Activated CD4-positive, alpha-beta memory T cell treated with anti-CD3 and anti-CD28 coated beads, Interleukin-2, amount 10 ng/mL, durations not matched to agents 7 days and 5 days (primary cell): ENCODE measurements around the gene ZNF565. TPM values are rescaled to one million over a fixed set of nuclear protein-coding genes. Genes with fewer than 3 reads are reported as not detected.
A peak's percentile ranks its signal among the peaks of the same experiment; 100 is the strongest.

Experiments used
- CTCF ChIA-PET: fragments of 350-600 bp; sonication (Branson Sonifier 250); formaldehyde crosslinking; loops from one replicate; lab custom pipeline; 2021; ENCODE audit warnings: antibody characterized with exemption, inconsistent platforms; lab: Charles Lee
- POLR2A ChIA-PET: fragments of 350-600 bp; sonication (Branson Sonifier 250); formaldehyde crosslinking; loops from one replicate; lab custom pipeline; 2021; ENCODE audit warnings: antibody characterized with exemption; lab: Charles Lee
- DNase-seq: peaks from one replicate; pipeline ENCODE4 v3.0.0-alpha.2; 2020
- H3K27ac Mint-ChIP-seq: one replicate; pipeline ENCODE4 v1.8.0; 2021; ENCODE audit warnings: mild to moderate bottlenecking, mixed read lengths
- H3K27me3 Mint-ChIP-seq: one replicate; pipeline ENCODE4 v1.8.0; 2021; ENCODE audit warnings: mixed read lengths
- H3K36me3 Mint-ChIP-seq: one replicate; pipeline ENCODE4 v1.8.0; 2021; ENCODE audit warnings: low read depth, mixed read lengths
- H3K4me1 Mint-ChIP-seq: one replicate; pipeline ENCODE4 v1.8.0; 2021; ENCODE audit warnings: mixed read lengths
- H3K4me3 Mint-ChIP-seq: one replicate; pipeline ENCODE4 v1.8.0; 2021; ENCODE audit warnings: mild to moderate bottlenecking, mixed read lengths
- H3K9me3 Mint-ChIP-seq: one replicate; pipeline ENCODE4 v1.8.0; 2021; ENCODE audit warnings: mixed read lengths
- total RNA-seq, 2 experiments: library from RNA; stranded (reverse); gene quantifications; one replicate each; pipeline ENCODE4 v1.2.3, GENCODE V29; 2021

The ZNF565 gene
- 1 to 10 TPM; 2.0 to 3.5 TPM for total RNA-seq

- ChIA-PET CTCF (interaction anchor here (0.5 to 1.9 kb wide), 9 partner anchors 24 to 620 kb away, joined by 3 to 22 read pairs (median 3); partner anchors contain the start of genes CAPNS1, POLR2I and ZNF461), POLR2A (interaction anchor here (0.5 to 2.6 kb wide), 32 partner anchors 9 to 1688 kb away, joined by 3 to 21 read pairs (median 5); partner anchors contain the start of genes ALKBH6, CAPNS1, POLR2I and TBCB)
- Mint-ChIP-seq H3K4me3 (no peak within 1 kb of the TSS), H3K27ac (no peak within 1 kb of the TSS), H3K27me3 (no peaks in the 10 kb centered on the region), H3K9me3 (peaks cover 9% of the 10 kb centered on the region), H3K36me3 (peaks cover 25% of the 10 kb centered on the region), H3K4me1 (peaks cover 19% of the 10 kb centered on the region)
- DNase-seq: peak; percentile 97
Measured at GRCh38 chr19:36214386-36215275, at the start of gene ZNF565, which contains the start of gene ZNF146. Gene ZNF565, minus strand, starts transcription at chr19:36214665. Its CDS starts 12,680 bp downstream, at chr19:36201985. Gene ZNF146, plus strand, starts transcription at chr19:36215106. Its CDS starts 21,335 bp downstream, at chr19:36236441.

DNA sequence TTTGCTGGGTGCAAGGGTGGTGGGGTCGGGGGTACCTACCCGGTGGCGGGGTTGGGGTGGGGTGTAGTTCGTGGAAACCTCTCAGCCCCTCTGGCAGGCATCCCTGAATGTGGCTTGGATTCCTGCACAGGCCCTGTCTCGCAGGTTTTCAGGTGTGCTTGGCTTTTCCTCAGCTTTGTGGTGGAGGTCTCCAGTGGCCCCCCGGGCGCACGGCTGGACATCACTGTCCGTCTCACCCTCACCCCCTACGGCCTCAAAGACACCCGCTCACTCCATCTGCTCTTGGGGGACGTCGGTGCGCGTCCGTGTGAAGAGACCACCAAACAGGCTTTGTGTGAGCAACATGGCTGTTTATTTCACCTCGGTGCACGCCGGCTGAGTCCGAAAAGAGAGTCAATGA is 44.7 kb upstream of the ZNF565 start:
- H3K9me3 Mint-ChIP-seq: peaks cover 39% of the 10 kb centered on the region
- H3K4me1 Mint-ChIP-seq: no peaks in the 10 kb centered on the region
- H3K36me3 Mint-ChIP-seq: peaks cover 9% of the 10 kb centered on the region
- ChIA-PET POLR2A (no interaction called here), CTCF (no interaction called here)
- no peaks in the 10 kb centered on the region for H3K27me3 Mint-ChIP-seq
- no peak overlapping the region for H3K4me3 Mint-ChIP-seq
- no peak overlapping the region for H3K27ac Mint-ChIP-seq
- no peak for DNase-seq

- no peaks in the 10 kb centered on the region for H3K27me3 Mint-ChIP-seq
- CTCF ChIA-PET: no interaction called here
- peaks cover 9% of the 10 kb centered on the region for H3K36me3 Mint-ChIP-seq
- no peaks in the 10 kb centered on the region for H3K4me1 Mint-ChIP-seq
- DNase-seq: no peak
- H3K27ac Mint-ChIP-seq: no peak overlapping the region
- peaks cover 34% of the 10 kb centered on the region for H3K9me3 Mint-ChIP-seq
- H3K4me3 Mint-ChIP-seq: no peak overlapping the region
- POLR2A ChIA-PET: no interaction called here
Measured at GRCh38 chr19:36258028-36258875, 43.8 kb upstream of the ZNF565 start.

GRCh38 chr19:36257520-36257876 is 43.0 kb upstream of the ZNF565 start:
- peaks cover 9% of the 10 kb centered on the region for H3K36me3 Mint-ChIP-seq
- ChIA-PET POLR2A (no interaction called here), CTCF (no interaction called here)
- no peaks in the 10 kb centered on the region for H3K27me3 Mint-ChIP-seq
- H3K4me3 Mint-ChIP-seq: no peak overlapping the region
- no peak for DNase-seq
- H3K4me1 Mint-ChIP-seq: no peaks in the 10 kb centered on the region
- peaks cover 33% of the 10 kb centered on the region for H3K9me3 Mint-ChIP-seq
- H3K27ac Mint-ChIP-seq: no peak overlapping the region

GRCh38 chr19:36256853-36257519 is 42.5 kb upstream of the ZNF565 start:
- H3K4me1 Mint-ChIP-seq: no peaks in the 10 kb centered on the region
- POLR2A ChIA-PET: no interaction called here
- H3K4me3 Mint-ChIP-seq: no peak overlapping the region
- no peaks in the 10 kb centered on the region for H3K27me3 Mint-ChIP-seq
- peaks cover 36% of the 10 kb centered on the region for H3K9me3 Mint-ChIP-seq
- CTCF ChIA-PET: no interaction called here
- no peak overlapping the region for H3K27ac Mint-ChIP-seq
- peaks cover 9% of the 10 kb centered on the region for H3K36me3 Mint-ChIP-seq
- no peak for DNase-seq

GRCh38 chr19:36256064-36256463 is 41.6 kb upstream of the ZNF565 start:
- POLR2A ChIA-PET: no interaction called here
- CTCF ChIA-PET: no interaction called here
- no peak for DNase-seq
- H3K4me3 Mint-ChIP-seq: no peak overlapping the region
- H3K9me3 Mint-ChIP-seq: peaks cover 40% of the 10 kb centered on the region
- H3K36me3 Mint-ChIP-seq: peaks cover 9% of the 10 kb centered on the region
- no peak overlapping the region for H3K27ac Mint-ChIP-seq
- no peaks in the 10 kb centered on the region for H3K4me1 Mint-ChIP-seq
- no peaks in the 10 kb centered on the region for H3K27me3 Mint-ChIP-seq

DNA sequence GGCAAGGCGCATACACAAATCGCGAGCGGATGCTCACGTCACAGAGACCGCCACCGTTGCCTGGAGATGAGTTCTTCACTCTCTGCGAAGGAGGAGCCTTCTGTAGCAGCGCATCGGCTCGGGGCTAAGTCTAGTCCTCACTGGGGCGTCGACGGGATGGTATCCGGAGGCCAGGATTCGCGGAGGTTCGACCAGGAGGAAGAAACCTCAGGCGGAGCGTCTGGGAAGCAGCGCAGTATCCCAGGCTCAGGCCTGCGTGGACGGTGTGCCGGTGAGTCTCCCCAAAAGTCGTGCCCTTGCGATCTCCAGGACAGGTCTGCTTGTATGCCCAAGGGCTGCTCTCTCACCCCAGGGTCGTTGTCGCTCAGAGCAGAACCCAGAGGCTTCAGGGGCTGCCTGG is 40.9 kb upstream of the ZNF565 start:
- H3K36me3 Mint-ChIP-seq: peaks cover 9% of the 10 kb centered on the region
- H3K9me3 Mint-ChIP-seq: peaks cover 40% of the 10 kb centered on the region
- CTCF ChIA-PET: no interaction called here
- POLR2A ChIA-PET: no interaction called here
- H3K27ac Mint-ChIP-seq: no peak overlapping the region
- DNase-seq: no peak
- no peaks in the 10 kb centered on the region for H3K4me1 Mint-ChIP-seq
- H3K27me3 Mint-ChIP-seq: no peaks in the 10 kb centered on the region
- no peak overlapping the region for H3K4me3 Mint-ChIP-seq

GRCh38 chr19:36254848-36255247 is 40.4 kb upstream of the ZNF565 start:
- H3K27ac Mint-ChIP-seq: no peak overlapping the region
- POLR2A ChIA-PET: no interaction called here
- no peaks in the 10 kb centered on the region for H3K27me3 Mint-ChIP-seq
- H3K36me3 Mint-ChIP-seq: peaks cover 9% of the 10 kb centered on the region
- DNase-seq: no peak
- peaks cover 40% of the 10 kb centered on the region for H3K9me3 Mint-ChIP-seq
- no peaks in the 10 kb centered on the region for H3K4me1 Mint-ChIP-seq
- no peak overlapping the region for H3K4me3 Mint-ChIP-seq
- CTCF ChIA-PET: no interaction called here

DNA sequence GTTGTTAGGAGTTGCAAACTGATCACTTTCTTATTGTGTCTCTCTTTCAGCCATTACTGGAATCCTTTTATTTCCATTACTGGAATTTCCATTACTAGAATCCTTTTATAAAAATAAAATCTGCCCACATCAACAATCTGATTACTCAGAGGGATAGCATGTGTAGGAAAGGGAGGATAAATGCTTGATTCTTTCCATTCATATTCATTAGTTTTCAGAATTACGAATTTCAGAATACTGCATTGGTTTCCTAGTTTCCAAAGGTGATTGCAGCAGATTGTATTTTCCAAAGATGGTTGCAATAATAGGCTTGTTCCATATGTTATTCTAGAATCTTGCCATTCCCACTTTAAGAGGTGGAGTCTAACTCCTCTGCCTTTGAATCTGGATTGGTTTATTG is 37.6 kb upstream of the ZNF565 start:
- ChIA-PET CTCF (no interaction called here), POLR2A (no interaction called here)
- DNase-seq: no peak
- no peaks in the 10 kb centered on the region for H3K27me3 Mint-ChIP-seq
- H3K9me3 Mint-ChIP-seq: peaks cover 41% of the 10 kb centered on the region
- H3K36me3 Mint-ChIP-seq: peaks cover 6% of the 10 kb centered on the region
- H3K27ac Mint-ChIP-seq: no peak overlapping the region
- H3K4me1 Mint-ChIP-seq: no peaks in the 10 kb centered on the region
- H3K4me3 Mint-ChIP-seq: no peak overlapping the region

- no peak overlapping the region for H3K4me3 Mint-ChIP-seq
- POLR2A ChIA-PET: no interaction called here
- peaks cover 39% of the 10 kb centered on the region for H3K9me3 Mint-ChIP-seq
- CTCF ChIA-PET: no interaction called here
- H3K27me3 Mint-ChIP-seq: peaks cover 2% of the 10 kb centered on the region
- H3K36me3 Mint-ChIP-seq: peaks cover 9% of the 10 kb centered on the region
- peaks cover 3% of the 10 kb centered on the region for H3K4me1 Mint-ChIP-seq
- no peak for DNase-seq
- no peak overlapping the region for H3K27ac Mint-ChIP-seq
Measured at GRCh38 chr19:36246006-36246481, 31.6 kb upstream of the ZNF565 start.

DNA sequence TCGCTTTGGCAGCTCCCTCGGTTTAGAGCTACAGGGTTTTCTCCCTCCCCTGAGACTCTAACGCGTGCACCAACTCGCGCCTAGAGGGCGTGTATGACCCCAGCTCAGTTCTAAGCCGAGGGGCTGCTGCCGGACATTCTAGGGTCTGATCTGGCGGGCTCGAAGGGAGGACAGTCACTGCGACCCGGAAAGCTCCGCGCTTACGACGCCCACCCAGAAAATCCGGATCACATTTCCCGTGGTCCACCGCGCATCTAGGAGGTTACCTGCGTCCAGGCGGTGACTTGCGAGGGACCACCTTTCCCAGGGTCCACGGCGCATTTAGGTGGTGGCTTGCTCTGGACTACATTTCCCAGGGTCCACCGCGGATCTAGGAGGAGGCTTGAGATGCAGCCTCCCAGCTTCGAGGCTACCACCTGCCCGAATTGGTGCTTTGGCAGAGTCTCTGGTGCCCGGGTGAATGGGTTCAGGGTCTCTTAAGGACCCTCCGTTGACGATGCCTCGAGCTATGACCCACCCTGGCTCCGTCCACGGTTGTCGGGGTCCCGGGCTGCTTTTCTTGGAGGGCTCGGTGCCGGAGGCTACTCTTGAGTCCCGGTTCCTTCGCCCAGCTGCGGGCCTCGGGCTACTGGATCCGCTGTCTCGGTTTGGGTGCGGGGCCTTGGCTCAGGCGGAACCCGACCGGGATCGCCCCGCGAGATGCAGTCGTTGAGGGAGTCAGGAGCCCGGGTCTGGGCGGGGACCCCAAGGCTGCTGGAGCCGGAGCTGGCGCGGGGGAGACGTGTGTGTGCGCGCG is 30.9 kb upstream of the ZNF565 start:
- peaks cover 3% of the 10 kb centered on the region for H3K4me1 Mint-ChIP-seq
- no peak for DNase-seq
- ChIA-PET POLR2A (no interaction called here), CTCF (no interaction called here)
- no peak overlapping the region for H3K27ac Mint-ChIP-seq
- H3K4me3 Mint-ChIP-seq: no peak overlapping the region
- H3K27me3 Mint-ChIP-seq: peaks cover 2% of the 10 kb centered on the region
- peaks cover 9% of the 10 kb centered on the region for H3K36me3 Mint-ChIP-seq
- peaks cover 39% of the 10 kb centered on the region for H3K9me3 Mint-ChIP-seq

DNA sequence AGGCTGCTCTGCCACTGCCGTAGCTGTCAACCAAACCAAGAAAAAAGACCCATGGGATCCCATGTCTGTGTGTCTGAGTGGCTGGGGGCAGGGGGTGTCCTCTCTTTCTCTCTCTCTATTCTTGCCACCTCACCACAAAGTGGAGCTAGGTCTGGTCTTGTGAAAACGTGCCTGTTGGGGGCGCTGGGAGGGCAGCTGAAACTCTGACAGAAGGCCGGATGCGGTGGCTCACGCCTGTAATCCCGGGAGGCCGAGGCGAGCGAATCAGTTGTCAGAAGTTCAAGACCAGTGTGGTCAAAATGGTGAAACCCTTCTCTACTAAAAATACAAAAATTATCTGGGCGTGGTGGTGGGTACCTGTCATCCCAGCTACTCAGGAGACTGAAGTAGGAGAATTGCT is 29.6 kb upstream of the ZNF565 start:
- Mint-ChIP-seq H3K27me3 (peaks cover 2% of the 10 kb centered on the region), H3K36me3 (peaks cover 21% of the 10 kb centered on the region)
- CTCF ChIA-PET: no interaction called here

More for the DNA sequence above, 29.6 kb upstream of the ZNF565 start:
- Mint-ChIP-seq H3K27ac (no peak overlapping the region), H3K9me3 (peaks cover 50% of the 10 kb centered on the region), H3K4me3 (no peak overlapping the region), H3K4me1 (peaks cover 3% of the 10 kb centered on the region)
- DNase-seq: no peak
- POLR2A ChIA-PET: no interaction called here
